Loucy (cell line): ENCODE measurements around the gene MON2.

Experiments
- H2AFZ ChIP-seq: fragments of 200-600 bp; sonication (generic); 2 replicates; pipeline ENCODE4 v1.6.0; 2016; ENCODE audit warnings: antibody characterized with exemption, mild to moderate bottlenecking, low read length, moderate library complexity
- H3F3A ChIP-seq: fragments of 200-600 bp; 2 replicates; pipeline ENCODE4 v1.6.0; 2016; ENCODE audit warnings: antibody characterized with exemption, low read depth, mild to moderate bottlenecking
- H3K27me3 ChIP-seq: fragments of 200-600 bp; sonication (generic); 2 replicates; pipeline ENCODE4 v1.6.1; 2014; ENCODE audit warnings: low read length, mild to moderate bottlenecking; ENCODE audit not compliant: insufficient read depth, poor library complexity, severe bottlenecking
- H3K36me3 ChIP-seq: fragments of 200-600 bp; sonication (generic); 2 replicates; pipeline ENCODE4 v1.6.1; 2016; ENCODE audit warnings: low read length; ENCODE audit not compliant: insufficient read depth
- H3K4me1 ChIP-seq: fragments of 200-600 bp; sonication (generic); 2 replicates; pipeline ENCODE4 v1.5.1; 2014; ENCODE audit warnings: low read length, mild to moderate bottlenecking; ENCODE audit not compliant: insufficient read depth, poor library complexity, severe bottlenecking
- H3K4me2 ChIP-seq: fragments of 200-600 bp; sonication (generic); 2 replicates; pipeline ENCODE4 v1.6.0; 2014; ENCODE audit warnings: antibody characterized with exemption, low read length, low read depth, mild to moderate bottlenecking; ENCODE audit not compliant: poor library complexity, severe bottlenecking
- H3K4me3 ChIP-seq: fragments of 200-600 bp; sonication (generic); 2 replicates; pipeline ENCODE4 v1.5.1; 2014; ENCODE audit warnings: low read length, mild to moderate bottlenecking, mixed read lengths; ENCODE audit not compliant: poor library complexity, severe bottlenecking
- H3K79me2 ChIP-seq: fragments of 200-600 bp; sonication (generic); 2 replicates; pipeline ENCODE4 v1.6.1; 2014; ENCODE audit warnings: low read length; ENCODE audit not compliant: insufficient read depth
- H3K9ac ChIP-seq: fragments of 200-600 bp; sonication (generic); 2 replicates; pipeline ENCODE4 v1.6.0; 2014; ENCODE audit warnings: mild to moderate bottlenecking, low read depth, low read length, moderate library complexity; ENCODE audit not compliant: poor library complexity, severe bottlenecking
- H3K9me2 ChIP-seq: fragments of 200-600 bp; sonication (generic); replicated peaks from 2 replicates; pipeline ENCODE4 v1.6.1; 2016; ENCODE audit warnings: low read depth, low read length, mixed read lengths
- H3K9me3 ChIP-seq: fragments of 200-600 bp; sonication (generic); 2 replicates; pipeline ENCODE4 v1.6.1; 2014; ENCODE audit warnings: mild to moderate bottlenecking, antibody characterized with exemption, low read length, low read depth; ENCODE audit not compliant: insufficient read depth
- H4K20me1 ChIP-seq: fragments of 200-600 bp; sonication (generic); 2 replicates; pipeline ENCODE4 v1.6.0; 2014; ENCODE audit warnings: antibody characterized with exemption, low read length, mild to moderate bottlenecking; ENCODE audit not compliant: insufficient read depth, poor library complexity, severe bottlenecking
- EZH2phosphoT487 ChIP-seq: fragments of 200-600 bp; IDR thresholded peaks from 2 replicates; pipeline ENCODE4 v1.6.1; 2018; ENCODE audit warnings: antibody characterized with exemption, mild to moderate bottlenecking, moderate library complexity, borderline replicate concordance
- TF ChIP-seq, protein P1 (sequence below): fragments of 200-600 bp; sonication (generic); conservative IDR thresholded peaks from 2 replicates; pipeline ENCODE4 v1.5.1; 2014; ENCODE audit warnings: mild to moderate bottlenecking, antibody characterized with exemption, low read length

The MON2 gene

GRCh38 chr12:62540354-62540753 lies 73.7 kb downstream of the MON2 start:
- H3K4me2 ChIP-seq, result no peak overlapping the region

DNA sequence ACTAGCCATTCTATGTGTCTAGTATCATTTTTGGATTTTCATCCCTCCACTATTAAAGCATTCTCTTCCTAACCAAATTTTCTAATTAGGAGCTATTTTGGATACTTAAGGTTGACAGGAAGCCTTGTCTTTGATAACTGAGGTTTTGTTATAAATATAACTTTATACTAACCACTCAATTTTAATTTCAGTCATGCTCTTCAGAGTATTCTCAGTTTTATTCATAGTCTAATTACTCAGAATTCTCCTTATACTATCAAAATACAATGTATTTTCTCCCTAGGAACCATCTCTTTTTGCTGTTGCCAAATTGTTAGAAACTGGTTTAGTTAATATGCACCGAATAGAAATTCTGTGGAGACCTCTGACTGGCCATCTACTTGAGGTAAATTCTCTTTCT lies 76.2 kb downstream of the MON2 start:
- H3K9me3 ChIP-seq, result no peaks in the 10 kb centered on the region
- H2AFZ ChIP-seq, result no peak overlapping the region
- H3K9ac ChIP-seq, result no peak overlapping the region
- no peaks in the 10 kb centered on the region for H3K79me2 ChIP-seq
- no peaks in the 10 kb centered on the region for H3K4me1 ChIP-seq
- H3K27me3 ChIP-seq, result no peaks in the 10 kb centered on the region
- peaks cover 46% of the 10 kb centered on the region; the same call in 1 of the 2 replicates for H3K36me3 ChIP-seq
- no peaks in the 10 kb centered on the region for H3F3A ChIP-seq
- H3K4me2 ChIP-seq, result no peak overlapping the region
- H3K9me2 ChIP-seq, result no peaks in the 10 kb centered on the region
- TF ChIP-seq EZH2phosphoT487, result no peak
- TF ChIP-seq, protein P1, sequence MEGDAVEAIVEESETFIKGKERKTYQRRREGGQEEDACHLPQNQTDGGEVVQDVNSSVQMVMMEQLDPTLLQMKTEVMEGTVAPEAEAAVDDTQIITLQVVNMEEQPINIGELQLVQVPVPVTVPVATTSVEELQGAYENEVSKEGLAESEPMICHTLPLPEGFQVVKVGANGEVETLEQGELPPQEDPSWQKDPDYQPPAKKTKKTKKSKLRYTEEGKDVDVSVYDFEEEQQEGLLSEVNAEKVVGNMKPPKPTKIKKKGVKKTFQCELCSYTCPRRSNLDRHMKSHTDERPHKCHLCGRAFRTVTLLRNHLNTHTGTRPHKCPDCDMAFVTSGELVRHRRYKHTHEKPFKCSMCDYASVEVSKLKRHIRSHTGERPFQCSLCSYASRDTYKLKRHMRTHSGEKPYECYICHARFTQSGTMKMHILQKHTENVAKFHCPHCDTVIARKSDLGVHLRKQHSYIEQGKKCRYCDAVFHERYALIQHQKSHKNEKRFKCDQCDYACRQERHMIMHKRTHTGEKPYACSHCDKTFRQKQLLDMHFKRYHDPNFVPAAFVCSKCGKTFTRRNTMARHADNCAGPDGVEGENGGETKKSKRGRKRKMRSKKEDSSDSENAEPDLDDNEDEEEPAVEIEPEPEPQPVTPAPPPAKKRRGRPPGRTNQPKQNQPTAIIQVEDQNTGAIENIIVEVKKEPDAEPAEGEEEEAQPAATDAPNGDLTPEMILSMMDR, result no peak
- no peaks in the 10 kb centered on the region for H4K20me1 ChIP-seq
- H3K4me3 ChIP-seq, result no peak overlapping the region

More at GRCh38 chr12:62540354-62540753, 73.7 kb downstream of the MON2 start:
- no peaks in the 10 kb centered on the region for H3K9me3 ChIP-seq
- no peaks in the 10 kb centered on the region for H3K27me3 ChIP-seq
- H3K4me1 ChIP-seq, result no peaks in the 10 kb centered on the region
- H2AFZ ChIP-seq, result no peak overlapping the region
- no peaks in the 10 kb centered on the region for H3K79me2 ChIP-seq
- TF ChIP-seq, protein P1, result no peak
- no peak for TF ChIP-seq EZH2phosphoT487
- H4K20me1 ChIP-seq, result no peaks in the 10 kb centered on the region
- peaks cover 38% of the 10 kb centered on the region; the same call in 1 of the 2 replicates for H3K36me3 ChIP-seq
- no peaks in the 10 kb centered on the region for H3K9me2 ChIP-seq
- H3F3A ChIP-seq, result no peaks in the 10 kb centered on the region
- H3K4me3 ChIP-seq, result no peak overlapping the region
- H3K9ac ChIP-seq, result no peak overlapping the region

DNA sequence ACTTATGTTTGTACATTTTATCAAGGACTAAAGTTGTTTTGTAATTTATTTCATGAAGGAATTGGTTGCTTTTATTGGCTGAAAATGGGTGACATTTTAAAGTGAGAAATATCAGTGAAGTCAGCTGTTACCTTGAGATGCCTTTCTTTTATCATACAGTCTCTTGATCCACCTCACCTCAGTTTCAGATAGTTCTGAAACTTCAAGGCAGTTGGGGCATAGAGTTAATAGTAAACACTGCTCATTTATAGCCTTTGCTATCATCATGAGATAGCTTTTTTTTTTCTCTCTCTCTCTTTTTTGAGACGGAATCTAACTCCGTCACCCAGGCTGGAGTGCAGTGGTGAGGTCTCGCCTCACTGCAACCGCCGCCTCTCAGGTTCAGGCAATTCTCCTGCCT lies 76.7 kb downstream of the MON2 start:
- Histone ChIP-seq H3K9ac (no peak overlapping the region), H3F3A (no peaks in the 10 kb centered on the region), H3K36me3 (peaks cover 46% of the 10 kb centered on the region; the same call in 1 of the 2 replicates), H3K4me1 (no peaks in the 10 kb centered on the region), H3K9me3 (no peaks in the 10 kb centered on the region), H4K20me1 (no peaks in the 10 kb centered on the region), H2AFZ (no peak overlapping the region), H3K9me2 (no peaks in the 10 kb centered on the region), H3K4me2 (no peak overlapping the region), H3K4me3 (no peak overlapping the region), H3K27me3 (no peaks in the 10 kb centered on the region), H3K79me2 (no peaks in the 10 kb centered on the region)
- no peak for TF ChIP-seq EZH2phosphoT487
- TF ChIP-seq, protein P1, result no peak
